HG02571 (cell line): Measurements from ENCODE around the gene CLCC1.

Source experiments
- ATAC-seq: cut with Tn5 transposase; IDR thresholded peaks from one replicate; pipeline ENCODE4 v1.9.1; 2021; ENCODE audit warnings: mild to moderate bottlenecking, moderate library complexity; ENCODE audit not compliant: unreplicated experiment

Gene CLCC1

DNA sequence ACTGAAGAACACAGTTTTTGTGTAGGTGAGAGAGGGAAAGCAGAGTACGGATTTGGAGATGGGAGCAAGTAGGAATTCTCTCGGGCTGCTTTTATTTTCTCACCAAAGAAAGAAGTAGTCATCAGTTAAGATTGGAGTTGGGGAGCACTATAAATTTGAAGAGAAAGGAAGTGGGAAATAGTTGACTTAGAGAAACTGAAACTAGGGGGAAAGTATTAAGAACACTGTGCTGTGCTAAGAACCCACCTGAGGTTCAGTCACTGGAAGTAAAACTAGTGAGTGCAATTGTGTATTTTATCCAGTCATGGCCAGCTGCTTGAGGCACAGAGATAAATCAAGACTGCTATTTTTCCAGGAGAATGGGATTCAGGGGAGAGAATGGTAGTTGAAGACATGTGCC lies 37.4 kb downstream of the CLCC1 start:
- no peak for ATAC-seq

GRCh38 chr1:108916788-108917187 lies 46.5 kb downstream of the CLCC1 start:
- ATAC-seq: no peak
